ENCODE data around the gene MRTFA. TPM values are rescaled to one million over a fixed set of nuclear protein-coding genes. Genes with fewer than 3 reads are reported as not detected.

Gene MRTFA
- total and polyA plus RNA-seq, 2 of the 13 experiments (the other 11 are each of a cell fraction or from before 2014, with no cell fraction given), result 2.4 to 8.2 TPM

- TF ChIP-seq ZFX (CRISPR knock-in tag; IDR thresholded peaks at IDR 0.05; ENCODE audit: low read depth), result peak; percentile 17
- TF ChIP-seq ZNF441 (CRISPR knock-in tag; IDR thresholded peaks at IDR 0.05; ENCODE audit: borderline replicate concordance), result 0 out of 2 replicates have a peak, but pooled peaks have one; percentile 51
- TF ChIP-seq ZNF737 (CRISPR knock-in tag; IDR thresholded peaks at IDR 0.05; ENCODE audit: borderline replicate concordance), result no peak
- TF ChIP-seq HES4 (CRISPR knock-in tag; IDR thresholded peaks at IDR 0.05; ENCODE audit: borderline replicate concordance), result 0 out of 2 replicates have a peak, but pooled peaks have one; percentile 74
- no peak for TF ChIP-seq UBTF (CRISPR knock-in tag; IDR thresholded peaks at IDR 0.05)
- TF ChIP-seq MXD1 (CRISPR knock-in tag; IDR thresholded peaks at IDR 0.05), result peak; percentile 39; the same call in 1 of the 2 replicates
- TF ChIP-seq NR2C2 (CRISPR knock-in tag; IDR thresholded peaks at IDR 0.05; ENCODE audit: borderline replicate concordance), result 0 out of 2 replicates have a peak, but pooled peaks have one; percentile 6
- 0 out of 2 replicates have a peak, but pooled peaks have one; percentile 56 for TF ChIP-seq DZIP1 (CRISPR knock-in tag; IDR thresholded peaks at IDR 0.05)
- TF ChIP-seq ZNF513 (CRISPR knock-in tag; conservative IDR thresholded peaks at IDR 0.05), result no peak
- TF ChIP-seq ASH2L (IDR thresholded peaks at IDR 0.05; ENCODE audit: insufficient read length, low read depth, low read length), result no peak
- TF ChIP-seq PBX2 (CRISPR knock-in tag; IDR thresholded peaks at IDR 0.05), result no peak
- no peak for TF ChIP-seq BORCS8-MEF2B (CRISPR knock-in tag; IDR thresholded peaks at IDR 0.05)
- no peak for TF ChIP-seq MED8 (CRISPR knock-in tag; IDR thresholded peaks at IDR 0.05; ENCODE audit: insufficient replicate concordance)
- 0 out of 2 replicates have a peak, but pooled peaks have one; percentile 35 for TF ChIP-seq ATF7-NPFF (CRISPR knock-in tag; IDR thresholded peaks at IDR 0.05; ENCODE audit: low read depth)
- no peak for TF ChIP-seq ZNF660 (CRISPR knock-in tag; IDR thresholded peaks at IDR 0.05; ENCODE audit: borderline replicate concordance, low read depth)
- TF ChIP-seq IRX3 (CRISPR knock-in tag; IDR thresholded peaks at IDR 0.05; ENCODE audit: borderline replicate concordance, low read depth), result no peak
- TF ChIP-seq GATAD1 (CRISPR knock-in tag; IDR thresholded peaks at IDR 0.05), result no peak; the same call in 1 of the 2 replicates
- TF ChIP-seq MED13 (CRISPR knock-in tag; IDR thresholded peaks at IDR 0.05), result no peak
- TF ChIP-seq ADNP (CRISPR knock-in tag; IDR thresholded peaks at IDR 0.05), result no peak
Measured at GRCh38 chr22:40637183-40638150, 948 bp upstream of the MRTFA start (continued).

Measured in HepG2 (cell line).